ENCODE results near the gene VAMP2. TPM values are rescaled to one million over a fixed set of nuclear protein-coding genes. Genes with fewer than 3 reads are reported as not detected.

VAMP2 gene
- total and polyA plus RNA-seq, 10 of the 15 experiments (the other 5 are each of a cell fraction or from before 2014, with no cell fraction given), result 3.0 to 35.2 (median 25.0) TPM

DNA sequence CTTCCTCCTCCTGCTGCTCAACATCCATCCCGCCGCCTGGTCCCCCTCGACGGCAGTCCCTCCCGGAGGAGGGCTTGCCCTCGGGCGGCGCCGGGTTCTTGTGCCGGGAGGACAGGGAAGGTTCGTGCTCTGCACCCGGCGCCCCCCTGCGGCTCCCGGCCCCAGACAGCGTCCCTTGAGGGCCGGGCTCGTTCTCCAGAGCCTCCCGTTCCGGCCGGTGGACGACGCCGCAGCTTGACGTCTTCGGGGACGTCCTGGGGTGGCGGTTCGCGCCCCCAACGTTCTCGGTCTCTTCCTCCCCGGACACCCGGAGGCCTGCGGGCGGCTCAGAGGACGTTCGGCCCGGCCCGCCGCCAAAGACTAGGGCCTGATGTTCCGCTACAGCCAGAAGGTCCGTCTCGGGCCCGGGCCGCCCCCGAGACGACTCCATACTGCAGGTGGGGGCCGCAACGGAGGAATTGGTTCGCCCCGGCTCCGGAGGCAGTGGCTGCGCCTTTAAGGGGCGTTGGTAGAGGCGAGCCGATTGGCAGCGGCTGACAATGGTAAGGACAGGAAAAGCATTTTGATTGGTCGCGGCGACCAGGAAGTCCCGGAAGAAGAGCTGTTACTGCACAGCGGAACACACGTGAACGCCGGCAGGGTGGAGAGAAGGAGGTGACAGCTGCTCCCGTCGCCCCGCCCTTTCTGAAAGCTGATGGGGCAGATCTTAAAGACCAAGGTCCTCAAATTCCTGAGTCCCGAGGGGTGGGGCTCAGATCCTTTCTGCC lies 27.1 kb upstream of the VAMP2 start, which contains the start of gene BORCS6:
Gene BORCS6, minus strand, starts transcription at position 470 of the 767 bp plus-strand sequence. Its CDS starts 40 bp downstream, at position 430.
- Histone ChIP-seq H3K79me2 (ENCODE audit: control insufficient read depth, insufficient read depth, low read length) (peaks cover 18% of the 10 kb centered on the region), H3K36me3 (ENCODE audit: control insufficient read depth in 2 of 2, insufficient read depth in 2 of 2, low read length in 1 of 2) (no peaks in the 10 kb centered on the region), H4K20me1 (ENCODE audit: control insufficient read depth, insufficient read depth) (no peaks in the 10 kb centered on the region), H3K4me2 (ENCODE audit: control insufficient read depth, insufficient read depth) (peak within 1 kb of the TSS; percentile 89), H3K9me3 (replicated peaks; ENCODE audit: control insufficient read depth, insufficient read depth, low read length) (no peaks in the 10 kb centered on the region), H3K27me3 (replicated peaks in 1 of 2; ENCODE audit: control insufficient read depth in 2 of 2, insufficient read depth in 2 of 2, low read length in 1 of 2) (no peaks in the 10 kb centered on the region), H2AFZ (ENCODE audit: control insufficient read depth, low read depth, low read length) (peak within 1 kb of the TSS; percentile 91), H3K9ac (ENCODE audit: control insufficient read depth, insufficient read depth, low read length) (peak within 1 kb of the TSS; percentile 80), H3K4me1 (ENCODE audit: control insufficient read depth, insufficient read depth, low read length) (peaks cover 17% of the 10 kb centered on the region), H3K27ac (ENCODE audit: control insufficient read depth, insufficient read depth) (peak within 1 kb of the TSS; percentile 90), H3K4me3 (peak within 1 kb of the TSS; percentile 75)
- ChIA-PET POLR2A (interaction anchor here (0.9 to 8.1 kb wide), 14 partner anchors 9 to 111 kb away, joined by 4 to 146 read pairs (median 15); partner anchors contain the start of genes AURKB, CTC1, PER1 and PFAS), SMC1A (ENCODE audit: uncharacterized antibody, unreplicated experiment) (interaction anchor here (0.6 to 1.6 kb wide), 11 partner anchors 12 to 105 kb away, joined by 3 to 9 read pairs (median 4); partner anchors contain the start of gene SLC25A35), CTCF (interaction anchor here (0.6 to 6.2 kb wide), 8 partner anchors 9 to 836 kb away, joined by 3 to 53 read pairs (median 4); partner anchors contain the start of genes AURKB and SLC25A35), RAD21 (ENCODE audit: unreplicated experiment) (interaction anchor here (0.8 to 8.1 kb wide), 11 partner anchors 10 to 258 kb away, joined by 3 to 117 read pairs (median 4); partner anchors contain the start of genes AURKB, CNTROB, CTC1 and SLC25A35)
- no peak for FAIRE-seq
- ATAC-seq, result peak; percentile 75
- TSS peak; percentile 86 for BruUV-seq (replicated peaks)
- DNase-seq (ENCODE audit: low read depth, low spot score), result peak; percentile 94
- intact Hi-C loops (cut with micrococcal nuclease; ENCODE audit: unreplicated experiment) (loop anchor here (5.0 kb wide), 1 partner anchor 53 kb away; no protein-coding TSS in a partner anchor), in situ Hi-C loops (cut with MboI) (loop anchor here (5.0 kb wide), 1 partner anchor 32 kb away; no protein-coding TSS in a partner anchor)
- under 1% methylated on average over 70 of the region's 70 CpGs for WGBS (ENCODE audit: insufficient coverage, insufficient replicate concordance, low lambda C conversion rate, missing lambda C conversion rate)
- TF ChIP-seq NFYB (IDR thresholded peaks at IDR 0.05; ENCODE audit: insufficient read depth, low read depth, low read length) (peak; percentile 92), CBFB (IDR thresholded peaks at IDR 0.05; ENCODE audit: low read depth) (no peak; the same call in 1 of the 2 replicates), WRNIP1 (IDR thresholded peaks at IDR 0.05; ENCODE audit: borderline replicate concordance, low read depth, low read length) (no peak), ZBED1 (IDR thresholded peaks at IDR 0.05; ENCODE audit: borderline replicate concordance) (no peak), CHD2 (IDR thresholded peaks at IDR 0.05; ENCODE audit: borderline replicate concordance, low read depth, low read length) (peak; percentile 84; the same call in 1 of the 2 replicates), NRF1 (conservative IDR thresholded peaks at IDR 0.05; ENCODE audit: low read depth, low read length) (no peak), SP1 (IDR thresholded peaks at IDR 0.05; ENCODE audit: low read depth, low read length) (peak; percentile 93), SMAD5 (IDR thresholded peaks at IDR 0.05; ENCODE audit: low read depth) (0 out of 2 replicates have a peak, but pooled peaks have one; percentile 44)
- TF ChIP-seq, protein P1, sequence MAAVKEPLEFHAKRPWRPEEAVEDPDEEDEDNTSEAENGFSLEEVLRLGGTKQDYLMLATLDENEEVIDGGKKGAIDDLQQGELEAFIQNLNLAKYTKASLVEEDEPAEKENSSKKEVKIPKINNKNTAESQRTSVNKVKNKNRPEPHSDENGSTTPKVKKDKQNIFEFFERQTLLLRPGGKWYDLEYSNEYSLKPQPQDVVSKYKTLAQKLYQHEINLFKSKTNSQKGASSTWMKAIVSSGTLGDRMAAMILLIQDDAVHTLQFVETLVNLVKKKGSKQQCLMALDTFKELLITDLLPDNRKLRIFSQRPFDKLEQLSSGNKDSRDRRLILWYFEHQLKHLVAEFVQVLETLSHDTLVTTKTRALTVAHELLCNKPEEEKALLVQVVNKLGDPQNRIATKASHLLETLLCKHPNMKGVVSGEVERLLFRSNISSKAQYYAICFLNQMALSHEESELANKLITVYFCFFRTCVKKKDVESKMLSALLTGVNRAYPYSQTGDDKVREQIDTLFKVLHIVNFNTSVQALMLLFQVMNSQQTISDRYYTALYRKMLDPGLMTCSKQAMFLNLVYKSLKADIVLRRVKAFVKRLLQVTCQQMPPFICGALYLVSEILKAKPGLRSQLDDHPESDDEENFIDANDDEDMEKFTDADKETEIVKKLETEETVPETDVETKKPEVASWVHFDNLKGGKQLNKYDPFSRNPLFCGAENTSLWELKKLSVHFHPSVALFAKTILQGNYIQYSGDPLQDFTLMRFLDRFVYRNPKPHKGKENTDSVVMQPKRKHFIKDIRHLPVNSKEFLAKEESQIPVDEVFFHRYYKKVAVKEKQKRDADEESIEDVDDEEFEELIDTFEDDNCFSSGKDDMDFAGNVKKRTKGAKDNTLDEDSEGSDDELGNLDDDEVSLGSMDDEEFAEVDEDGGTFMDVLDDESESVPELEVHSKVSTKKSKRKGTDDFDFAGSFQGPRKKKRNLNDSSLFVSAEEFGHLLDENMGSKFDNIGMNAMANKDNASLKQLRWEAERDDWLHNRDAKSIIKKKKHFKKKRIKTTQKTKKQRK (IDR thresholded peaks at IDR 0.05; ENCODE audit: low read depth, low read length), result no peak
- TF ChIP-seq, protein P2, sequence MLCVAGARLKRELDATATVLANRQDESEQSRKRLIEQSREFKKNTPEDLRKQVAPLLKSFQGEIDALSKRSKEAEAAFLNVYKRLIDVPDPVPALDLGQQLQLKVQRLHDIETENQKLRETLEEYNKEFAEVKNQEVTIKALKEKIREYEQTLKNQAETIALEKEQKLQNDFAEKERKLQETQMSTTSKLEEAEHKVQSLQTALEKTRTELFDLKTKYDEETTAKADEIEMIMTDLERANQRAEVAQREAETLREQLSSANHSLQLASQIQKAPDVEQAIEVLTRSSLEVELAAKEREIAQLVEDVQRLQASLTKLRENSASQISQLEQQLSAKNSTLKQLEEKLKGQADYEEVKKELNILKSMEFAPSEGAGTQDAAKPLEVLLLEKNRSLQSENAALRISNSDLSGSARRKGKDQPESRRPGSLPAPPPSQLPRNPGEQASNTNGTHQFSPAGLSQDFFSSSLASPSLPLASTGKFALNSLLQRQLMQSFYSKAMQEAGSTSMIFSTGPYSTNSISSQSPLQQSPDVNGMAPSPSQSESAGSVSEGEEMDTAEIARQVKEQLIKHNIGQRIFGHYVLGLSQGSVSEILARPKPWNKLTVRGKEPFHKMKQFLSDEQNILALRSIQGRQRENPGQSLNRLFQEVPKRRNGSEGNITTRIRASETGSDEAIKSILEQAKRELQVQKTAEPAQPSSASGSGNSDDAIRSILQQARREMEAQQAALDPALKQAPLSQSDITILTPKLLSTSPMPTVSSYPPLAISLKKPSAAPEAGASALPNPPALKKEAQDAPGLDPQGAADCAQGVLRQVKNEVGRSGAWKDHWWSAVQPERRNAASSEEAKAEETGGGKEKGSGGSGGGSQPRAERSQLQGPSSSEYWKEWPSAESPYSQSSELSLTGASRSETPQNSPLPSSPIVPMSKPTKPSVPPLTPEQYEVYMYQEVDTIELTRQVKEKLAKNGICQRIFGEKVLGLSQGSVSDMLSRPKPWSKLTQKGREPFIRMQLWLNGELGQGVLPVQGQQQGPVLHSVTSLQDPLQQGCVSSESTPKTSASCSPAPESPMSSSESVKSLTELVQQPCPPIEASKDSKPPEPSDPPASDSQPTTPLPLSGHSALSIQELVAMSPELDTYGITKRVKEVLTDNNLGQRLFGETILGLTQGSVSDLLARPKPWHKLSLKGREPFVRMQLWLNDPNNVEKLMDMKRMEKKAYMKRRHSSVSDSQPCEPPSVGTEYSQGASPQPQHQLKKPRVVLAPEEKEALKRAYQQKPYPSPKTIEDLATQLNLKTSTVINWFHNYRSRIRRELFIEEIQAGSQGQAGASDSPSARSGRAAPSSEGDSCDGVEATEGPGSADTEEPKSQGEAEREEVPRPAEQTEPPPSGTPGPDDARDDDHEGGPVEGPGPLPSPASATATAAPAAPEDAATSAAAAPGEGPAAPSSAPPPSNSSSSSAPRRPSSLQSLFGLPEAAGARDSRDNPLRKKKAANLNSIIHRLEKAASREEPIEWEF (IDR thresholded peaks at IDR 0.05; ENCODE audit: insufficient replicate concordance, low read depth, low read length), result no peak
- TF ChIP-seq, protein P3, sequence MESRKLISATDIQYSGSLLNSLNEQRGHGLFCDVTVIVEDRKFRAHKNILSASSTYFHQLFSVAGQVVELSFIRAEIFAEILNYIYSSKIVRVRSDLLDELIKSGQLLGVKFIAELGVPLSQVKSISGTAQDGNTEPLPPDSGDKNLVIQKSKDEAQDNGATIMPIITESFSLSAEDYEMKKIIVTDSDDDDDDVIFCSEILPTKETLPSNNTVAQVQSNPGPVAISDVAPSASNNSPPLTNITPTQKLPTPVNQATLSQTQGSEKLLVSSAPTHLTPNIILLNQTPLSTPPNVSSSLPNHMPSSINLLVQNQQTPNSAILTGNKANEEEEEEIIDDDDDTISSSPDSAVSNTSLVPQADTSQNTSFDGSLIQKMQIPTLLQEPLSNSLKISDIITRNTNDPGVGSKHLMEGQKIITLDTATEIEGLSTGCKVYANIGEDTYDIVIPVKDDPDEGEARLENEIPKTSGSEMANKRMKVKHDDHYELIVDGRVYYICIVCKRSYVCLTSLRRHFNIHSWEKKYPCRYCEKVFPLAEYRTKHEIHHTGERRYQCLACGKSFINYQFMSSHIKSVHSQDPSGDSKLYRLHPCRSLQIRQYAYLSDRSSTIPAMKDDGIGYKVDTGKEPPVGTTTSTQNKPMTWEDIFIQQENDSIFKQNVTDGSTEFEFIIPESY (IDR thresholded peaks at IDR 0.05), result 0 out of 2 replicates have a peak, but pooled peaks have one; percentile 38

Measured in GM12878 (cell line).